ENCODE data around the gene RNASE2.
"Not testable (repeated sequence)": the region's sequence is repeated elsewhere in the genome, so short reads cannot be mapped to it uniquely, and the experiment has no call there.

GRCh38 chr14:20955538-20955873 lies 219 bp downstream of the RNASE2 start:
- TF ChIP-seq CTCF (IDR thresholded peaks at IDR 0.05 in 4 of 5, conservative IDR thresholded peaks at IDR 0.05 in 1 of 5); POLR2A (IDR thresholded peaks at IDR 0.05): not testable (repeated sequence)
